K562 (cell line): ENCODE data around the gene CDHR2. TPM values are rescaled to one million over a fixed set of nuclear protein-coding genes. Genes with fewer than 3 reads are reported as not detected.

ENCODE experiments used
- ATAC-seq: fragments of 200-7000 bp; cut with Tn5 transposase; 3 replicates; pipeline ENCODE4 v1.9.1; 2020; ENCODE audit warnings: moderate library complexity
- BruUV-seq: library from RNA; stranded (reverse); fragments of 400-500 nt; replicated peaks from 2 replicates; lab custom pipeline; 2021; lab: Mats Ljungman, UMichigan
- CTCF ChIA-PET: fragments of 300-600 bp; formaldehyde crosslinking; extraction: SDS; loops from one replicate; lab custom pipeline; 2021; ENCODE audit warnings: low intra/inter-chr PET ratio; lab: Yijun Ruan, JAX
- POLR2A ChIA-PET: fragments of 300-600, 350-650 bp; sonication (Branson Sonifier 250); formaldehyde crosslinking; extraction: SDS; loops from one replicate; lab custom pipeline; 2021; ENCODE audit warnings: antibody characterized with exemption, inconsistent platforms; lab: Yijun Ruan, JAX
- DNase-seq, 4 experiments: peaks; one replicate each; pipeline versions ENCODE4 v3.0.0 to v3.0.0-alpha.2; 2011 to 2018; ENCODE audit warnings: low spot score in 3 of 4, mixed read lengths in 3 of 4; ENCODE audit errors: extremely low read depth in 1 of 4
- FAIRE-seq: peaks from 2 replicates; lab custom pipeline; 2011; peaks lifted over from hg19 to GRCh38; lab: Jason Lieb, UNC
- H2AFZ ChIP-seq: 2 replicates; pipeline ENCODE4 v1.6.0; 2011; ENCODE audit warnings: low read depth, low read length, control low read depth, inconsistent platforms
- H3K27ac ChIP-seq: fragments of 200-600 bp; 3 replicates; pipeline ENCODE4 v1.8.0; 2011; ENCODE audit warnings: low read depth, mild to moderate bottlenecking, control low read depth, inconsistent platforms, low read length, moderate library complexity, mixed read lengths; ENCODE audit errors: extremely low read depth
- H3K27me3 ChIP-seq, 2 experiments: fragments of 300-600 bp in 1 of 2; 2 replicates in 1 of 2; 3 replicates in 1 of 2; pipeline versions ENCODE4 v1.6.0 to v1.8.0; 2011; ENCODE audit warnings: inconsistent platforms in 2 of 2, low read length in 2 of 2, mild to moderate bottlenecking in 1 of 2, mixed read lengths in 1 of 2, moderate library complexity in 1 of 2; ENCODE audit not compliant: control insufficient read depth in 2 of 2, insufficient read depth in 2 of 2
- H3K36me3 ChIP-seq: fragments of 300-600 bp; 3 replicates; pipeline ENCODE4 v1.8.0; 2011; ENCODE audit warnings: mild to moderate bottlenecking, low read length, inconsistent platforms; ENCODE audit not compliant: control insufficient read depth, insufficient read depth
- H3K4me1 ChIP-seq, 2 experiments: fragments of 200-600 bp in 1 of 2; replicated peaks in 1 of 2; 2 replicates in 1 of 2; 3 replicates in 1 of 2; pipeline versions ENCODE4 v1.5.1 to v1.8.0; 2011; ENCODE audit warnings: inconsistent platforms in 2 of 2, low read length in 2 of 2, mild to moderate bottlenecking in 1 of 2, mixed read lengths in 1 of 2, moderate library complexity in 1 of 2; ENCODE audit not compliant: control insufficient read depth in 2 of 2, insufficient read depth in 2 of 2
- H3K4me2 ChIP-seq: 2 replicates; pipeline ENCODE4 v1.6.1; 2011; ENCODE audit warnings: low read length, control low read depth, inconsistent platforms, mixed read lengths; ENCODE audit not compliant: insufficient read depth
- H3K4me3 ChIP-seq: fragments of 200-600 bp; sonication (generic), shearing (Covaris generic); 2 replicates; pipeline ENCODE4 v1.5.1; 2016; ENCODE audit warnings: control low read depth, inconsistent platforms
- H3K79me2 ChIP-seq: fragments of 200-600 bp; 3 replicates; pipeline ENCODE4 v1.8.0; 2011; ENCODE audit warnings: low read length, inconsistent platforms; ENCODE audit not compliant: control insufficient read depth, insufficient read depth
- H3K9ac ChIP-seq, 2 experiments: 2 replicates each; pipeline versions ENCODE4 v1.6.0 to v1.6.1; 2011; ENCODE audit warnings: low read depth in 2 of 2, low read length in 2 of 2, control low read depth in 1 of 2, inconsistent platforms in 1 of 2, mild to moderate bottlenecking in 1 of 2, mixed read lengths in 1 of 2; ENCODE audit not compliant: insufficient read depth in 1 of 2
- H3K9me1 ChIP-seq: one replicate; pipeline ENCODE4 v1.6.0; 2011; ENCODE audit warnings: inconsistent platforms, mild to moderate bottlenecking, low read length, moderate library complexity; ENCODE audit not compliant: control insufficient read depth, insufficient read depth
- H3K9me3 ChIP-seq: replicated peaks from 2 replicates; pipeline ENCODE4 v1.5.1; 2011; ENCODE audit warnings: low read depth, low read length, inconsistent platforms; ENCODE audit not compliant: control insufficient read depth, insufficient read depth
- H4K20me1 ChIP-seq: replicated peaks from 2 replicates; pipeline ENCODE4 v1.6.1; 2011; ENCODE audit warnings: low read length, inconsistent platforms, mixed read lengths; ENCODE audit not compliant: control insufficient read depth, insufficient read depth
- CBFA2T2 ChIP-seq: fragments of 450-650 bp; conservative IDR thresholded peaks from 2 replicates; pipeline ENCODE4 v1.6.1; 2017; ENCODE audit warnings: mild to moderate bottlenecking
- CHD1 ChIP-seq: fragments of 200-600 bp; sonication (generic); IDR thresholded peaks from one replicate; pipeline ENCODE4 v1.6.1; 2012; ENCODE audit warnings: mild to moderate bottlenecking, moderate library complexity, low read length, inconsistent platforms
- ETV1 ChIP-seq: fragments of 450-650 bp; conservative IDR thresholded peaks from 2 replicates; pipeline ENCODE4 v1.6.1; 2016; ENCODE audit warnings: missing genetic modification characterization, control low read depth, low read depth, missing compliant biosample characterization
- MAFK ChIP-seq: IDR thresholded peaks from 2 replicates; pipeline ENCODE4 v1.6.1; 2011; ENCODE audit warnings: low read length, improper control_type of control experiment
- NR2C1 ChIP-seq, 2 experiments: fragments of 450-650 bp; IDR thresholded peaks; 2 replicates each; pipeline ENCODE4 v1.6.1; 2017; ENCODE audit warnings: mild to moderate bottlenecking in 2 of 2, antibody characterized with exemption in 1 of 2, inconsistent platforms in 1 of 2, missing compliant biosample characterization in 1 of 2, missing genetic modification characterization in 1 of 2
- SNRNP70 ChIP-seq: fragments of 200-400 bp; formaldehyde crosslinking; optimal IDR thresholded peaks from 2 replicates; pipeline ENCODE3; 2017; ENCODE audit warnings: low read depth, low read length
- TAF9B ChIP-seq: fragments of 450-650 bp; IDR thresholded peaks from 2 replicates; pipeline ENCODE4 v1.6.1; 2018; ENCODE audit warnings: mild to moderate bottlenecking; ENCODE audit not compliant: partially characterized antibody
- U2AF2 ChIP-seq: fragments of 200-400 bp; formaldehyde crosslinking; optimal IDR thresholded peaks from 2 replicates; pipeline ENCODE3; 2017; ENCODE audit warnings: low read depth, mild to moderate bottlenecking, low read length
- ZNF76 ChIP-seq: fragments of 250-450 bp; sonication (Bioruptor Pico); IDR thresholded peaks from 2 replicates; pipeline ENCODE4 v1.4.0; 2020; ENCODE audit warnings: mild to moderate bottlenecking, moderate library complexity, borderline replicate concordance
- WGBS: fragments of 100-300 bp; shearing (Covaris generic); methylation state at CpG from one replicate; pipeline ENCODE4 v1.1.6; 2016; ENCODE audit warnings: low coverage, mixed read lengths; ENCODE audit not compliant: insufficient coverage; ENCODE audit errors: missing lambda C conversion rate; 5-methylcytosine and 5-hydroxymethylcytosine counted together
- in situ Hi-C: fragments of 300-500 bp; cut with MboI; formaldehyde crosslinking; loops from 4 replicates; pipeline ENCODE4 v1.15.0; 2018; ENCODE audit warnings: inconsistent platforms, mixed read lengths
- intact Hi-C: fragments of 100-400 bp; cut with micrococcal nuclease; formaldehyde crosslinking; loops from 2 replicates; pipeline ENCODE4 v1.14.2; 2022
- polyA plus RNA-seq, 8 experiments: library from polyadenylated mRNA; depleted of rRNA in 4 of 8; stranded (reverse) in 5 of 8; unstranded in 3 of 8; fragments of >200 nt; fragmentation: Nextera tagmentation in 2 of 8; fragmentation: Illumina TruSeq in 1 of 8; extraction: Ambion mirVana in 2 of 8; extraction: Trizol in 1 of 8; gene quantifications; 2 replicates each; pipeline versions ENCODE4 v1.2.1 to v1.2.3, GENCODE V29; 2011 to 2014; ENCODE audit warnings: inconsistent platforms in 1 of 8, missing spikeins in 1 of 8
- total RNA-seq, 7 experiments: library from RNA; depleted of rRNA in 6 of 7; stranded (reverse); fragments of >200 nt in 6 of 7; fragmentation: Illumina TruSeq in 2 of 7; extraction: Trizol in 2 of 7; gene quantifications; 2 replicates each; pipeline versions ENCODE4 v1.2.1 to v1.2.3, GENCODE V29; 2011 to 2021; ENCODE audit warnings: low replicate concordance in 1 of 7
- TF ChIP-seq, protein P1 (sequence below): fragments of 450-650 bp; IDR thresholded peaks from 2 replicates; pipeline ENCODE4 v1.6.1; 2018; ENCODE audit warnings: mild to moderate bottlenecking, low read depth; ENCODE audit not compliant: partially characterized antibody
- TF ChIP-seq, protein P2 (sequence below): fragments of 450-650 bp; conservative IDR thresholded peaks from 2 replicates; pipeline ENCODE4 v1.6.1; 2016; ENCODE audit warnings: missing genetic modification characterization, low read depth, mild to moderate bottlenecking, control low read depth, missing compliant biosample characterization

The CDHR2 gene
- total and polyA plus RNA-seq, 9 of the 15 experiments (the other 6 are each of a cell fraction or from before 2014, with no cell fraction given): 0.01 to 0.62 (median 0.09) TPM; not detected in 2

DNA sequence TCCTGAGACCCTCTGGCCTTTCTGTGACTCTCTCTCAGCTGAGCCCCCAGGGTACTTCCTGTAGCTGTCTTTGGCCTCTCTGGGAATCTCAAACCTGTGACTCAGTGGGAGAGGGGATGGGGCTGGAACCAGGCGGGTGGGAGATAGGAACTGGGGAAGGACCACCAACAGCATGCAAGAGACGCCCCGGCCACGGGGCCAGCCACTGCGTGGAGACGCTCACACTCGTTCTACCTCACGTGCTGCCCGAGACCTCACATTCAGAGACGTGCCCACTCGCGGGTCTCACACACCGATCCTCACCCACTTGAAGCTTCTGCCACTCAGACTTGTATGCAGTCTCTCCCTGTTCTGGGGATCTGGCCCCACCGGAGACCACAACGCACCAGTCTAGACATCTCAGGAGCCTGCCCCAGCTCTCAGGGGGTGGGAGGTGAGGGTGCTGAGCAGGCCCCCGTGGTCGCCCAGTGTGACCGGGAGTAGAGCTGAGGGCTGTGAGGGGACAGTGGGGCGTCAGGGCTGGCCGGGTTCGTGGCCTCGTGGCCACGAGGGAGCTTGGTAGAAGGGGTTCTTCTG is 47.0 kb downstream of the CDHR2 start (continued):
- TF ChIP-seq SNRNP70 (no peak), ZNF76 (no peak), CBFA2T2 (no peak), CHD1 (no peak), NR2C1 (IDR thresholded peaks at IDR 0.05) (no peak), NR2C1 (tag; IDR thresholded peaks at IDR 0.05) (no peak), MAFK (no peak), U2AF2 (no peak), ETV1 (no peak), TAF9B (no peak)
- TF ChIP-seq, all 486 proteins: peak for 0

DNA sequence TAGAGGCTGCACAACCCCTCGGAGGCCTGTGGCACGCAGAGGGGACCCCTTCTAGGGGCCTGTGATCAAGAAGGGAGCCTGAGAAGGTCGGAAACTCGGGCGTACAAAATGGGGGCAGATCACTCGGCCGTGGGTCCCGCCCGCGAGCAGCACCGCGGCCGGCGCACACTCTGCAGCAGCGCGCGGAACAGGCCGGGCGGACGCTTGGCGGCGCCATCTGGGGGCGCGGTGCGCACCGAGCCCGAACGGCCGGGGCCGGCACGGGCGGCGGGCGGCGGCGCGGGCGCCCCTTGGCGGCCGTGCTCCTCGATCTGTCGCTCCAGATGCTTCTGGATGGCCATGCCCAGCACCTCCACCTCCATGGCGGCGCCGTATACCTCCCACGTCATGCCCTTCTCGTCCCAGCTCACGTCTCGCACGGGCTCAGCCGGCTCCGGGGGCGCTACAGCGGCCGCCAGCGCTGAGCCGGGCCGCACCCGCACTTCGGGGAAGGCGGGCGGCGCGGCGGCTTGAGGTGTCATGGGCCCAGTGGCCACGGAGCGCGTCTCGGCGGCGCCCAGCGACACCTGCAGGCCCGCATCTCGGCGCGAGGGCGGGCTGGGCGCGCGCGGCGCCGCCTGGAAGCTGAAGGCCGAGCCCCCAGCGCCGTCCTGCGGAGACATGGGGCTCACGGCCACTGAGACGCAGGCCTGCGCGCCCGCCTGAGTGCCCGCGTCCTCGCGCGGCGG is 47.7 kb downstream of the CDHR2 start:
- Histone ChIP-seq H2AFZ (no peak overlapping the region), H3K27ac (no peak overlapping the region), H3K36me3 (peaks cover 10% of the 10 kb centered on the region; the same call in 1 of the 3 replicates), H3K9me3 (no peaks in the 10 kb centered on the region), H4K20me1 (no peaks in the 10 kb centered on the region; the same call in 1 of the 2 replicates), H3K9ac (no peak overlapping the region), H3K4me3 (no peak overlapping the region), H3K4me2 (no peak overlapping the region), H3K9me1 (no peaks in the 10 kb centered on the region), H3K27me3 (no peaks in the 10 kb centered on the region; a peak in 1 of 5 replicates), H3K79me2 (no peaks in the 10 kb centered on the region), H3K4me1 (peaks cover 0 to 16% of the 10 kb centered on the region in 2 experiments; a peak in 1 of 5 replicates)
- intact Hi-C loops (no loop called here), in situ Hi-C loops (loop anchor here (25.0 kb wide), 1 partner anchor 860 kb away; no protein-coding TSS in a partner anchor)
- CTCF ChIA-PET: no interaction called here
- no peak for FAIRE-seq
- no peak for ATAC-seq
- no TSS peak for BruUV-seq
- DNase-seq: no peak
- TF ChIP-seq, protein P1, sequence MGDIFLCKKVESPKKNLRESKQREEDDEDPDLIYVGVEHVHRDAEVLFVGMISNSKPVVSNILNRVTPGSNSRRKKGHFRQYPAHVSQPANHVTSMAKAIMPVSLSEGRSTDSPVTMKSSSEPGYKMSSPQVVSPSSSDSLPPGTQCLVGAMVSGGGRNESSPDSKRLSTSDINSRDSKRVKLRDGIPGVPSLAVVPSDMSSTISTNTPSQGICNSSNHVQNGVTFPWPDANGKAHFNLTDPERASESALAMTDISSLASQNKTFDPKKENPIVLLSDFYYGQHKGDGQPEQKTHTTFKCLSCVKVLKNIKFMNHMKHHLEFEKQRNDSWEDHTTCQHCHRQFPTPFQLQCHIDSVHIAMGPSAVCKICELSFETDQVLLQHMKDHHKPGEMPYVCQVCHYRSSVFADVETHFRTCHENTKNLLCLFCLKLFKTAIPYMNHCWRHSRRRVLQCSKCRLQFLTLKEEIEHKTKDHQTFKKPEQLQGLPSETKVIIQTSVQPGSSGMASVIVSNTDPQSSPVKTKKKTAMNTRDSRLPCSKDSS: no peak
- TF ChIP-seq, protein P2, sequence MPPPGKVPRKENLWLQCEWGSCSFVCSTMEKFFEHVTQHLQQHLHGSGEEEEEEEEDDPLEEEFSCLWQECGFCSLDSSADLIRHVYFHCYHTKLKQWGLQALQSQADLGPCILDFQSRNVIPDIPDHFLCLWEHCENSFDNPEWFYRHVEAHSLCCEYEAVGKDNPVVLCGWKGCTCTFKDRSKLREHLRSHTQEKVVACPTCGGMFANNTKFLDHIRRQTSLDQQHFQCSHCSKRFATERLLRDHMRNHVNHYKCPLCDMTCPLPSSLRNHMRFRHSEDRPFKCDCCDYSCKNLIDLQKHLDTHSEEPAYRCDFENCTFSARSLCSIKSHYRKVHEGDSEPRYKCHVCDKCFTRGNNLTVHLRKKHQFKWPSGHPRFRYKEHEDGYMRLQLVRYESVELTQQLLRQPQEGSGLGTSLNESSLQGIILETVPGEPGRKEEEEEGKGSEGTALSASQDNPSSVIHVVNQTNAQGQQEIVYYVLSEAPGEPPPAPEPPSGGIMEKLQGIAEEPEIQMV (tag): no peak
- WGBS: 96% methylated on average over 25 of the region's 98 CpGs
- POLR2A ChIA-PET: no interaction called here
